ENCODE measurements around the gene PEF1. TPM values are rescaled to one million over a fixed set of nuclear protein-coding genes. Genes with fewer than 3 reads are reported as not detected.

PEF1 gene
- total and polyA plus RNA-seq, 2 of the 8 experiments (the other 6 are each of a cell fraction or from before 2014, with no cell fraction given), result 35.2 to 69.2 TPM

- 82% methylated on average over 12 of the region's 15 CpGs; no CpG with 5 or more reads in 1 of the 2 experiments for WGBS, 2 experiments (ENCODE audit: extremely low coverage in 1 of 2, insufficient coverage in 1 of 2, insufficient read length in 1 of 2, insufficient replicate concordance in 2 of 2, low coverage in 1 of 2, low lambda C conversion rate in 2 of 2, missing lambda C conversion rate in 1 of 2)
- no peak overlapping the region for H2BK15ac ChIP-seq (ENCODE audit: low read length)
- H3K4me2 ChIP-seq (ENCODE audit: insufficient read depth in 1 of 2, low read depth in 2 of 2, low read length in 2 of 2), result no peak overlapping the region; a peak in 1 of 4 replicates
- no peak overlapping the region for H2AK5ac ChIP-seq (ENCODE audit: low read depth, low read length)
- peaks cover 0 to 2% (median 0%) of the 10 kb centered on the region in 4 experiments; a peak in 1 of 7 replicates for H3K27me3 ChIP-seq (replicated peaks in 1 of 4; ENCODE audit: control insufficient read depth in 3 of 4, extremely low read depth in 1 of 4, insufficient read depth in 3 of 4, low read length in 3 of 4)
- no peak overlapping the region for H2BK120ac ChIP-seq (replicated peaks; ENCODE audit: low read depth, low read length)
- no peak overlapping the region for H3K18ac ChIP-seq (ENCODE audit: extremely low read depth, low read length)
- peak overlapping the region; percentile 84; the same call in 1 of the 2 replicates for H2BK12ac ChIP-seq (ENCODE audit: low read depth, low read length)
- H3K4me1 ChIP-seq (replicated peaks in 1 of 4; ENCODE audit: control insufficient read depth in 3 of 4, insufficient read depth in 4 of 4, low read length in 3 of 4), result peaks cover 7 to 43% (median 24%) of the 10 kb centered on the region in 4 experiments
- H4K8ac ChIP-seq (ENCODE audit: extremely low read depth, insufficient read depth, low read length), result no peak overlapping the region
- no peak overlapping the region for H3K9ac ChIP-seq (replicated peaks in 1 of 4; ENCODE audit: extremely low read depth in 1 of 4, low read depth in 3 of 4, low read length in 3 of 4)
- no peak overlapping the region for H3K27ac ChIP-seq (ENCODE audit: low read depth, low read length)
- ChIA-PET POLR2A (ENCODE audit: partially characterized antibody) (interaction anchor here (0.9 to 1.7 kb wide), 3 partner anchors 15 to 70 kb away, joined by 4 to 6 read pairs (median 4); partner anchors contain the start of gene PEF1), CTCF (ENCODE audit: partially characterized antibody) (interaction anchor here (0.6 to 2.1 kb wide), 16 partner anchors 8 to 818 kb away, joined by 3 to 9 read pairs (median 4); no protein-coding TSS in a partner anchor)
- H4K20me1 ChIP-seq (replicated peaks in 1 of 2; ENCODE audit: control insufficient read depth in 1 of 2, insufficient read depth in 2 of 2, low read length in 2 of 2), result no peaks in the 10 kb centered on the region
- no peak overlapping the region for H2AFZ ChIP-seq (ENCODE audit: low read length)
- no peak overlapping the region for H4K5ac ChIP-seq (ENCODE audit: insufficient read length, low read depth, low read length)
- H3K23ac ChIP-seq (ENCODE audit: insufficient read length), result no peak overlapping the region
- peak overlapping the region; percentile 72; the same call in 1 of the 2 replicates for H2BK20ac ChIP-seq (ENCODE audit: low read length)
- TF ChIP-seq RNF2 (IDR thresholded peaks at IDR 0.05; ENCODE audit: borderline replicate concordance, low read depth, low read length, missing control alignments, poor library complexity, severe bottlenecking) (no peak), ATF3 (IDR thresholded peaks at IDR 0.05; ENCODE audit: insufficient read depth, low read depth, low read length) (no peak), ASH2L (IDR thresholded peaks at IDR 0.05; ENCODE audit: low read length) (no peak), TEAD4 (IDR thresholded peaks at IDR 0.05; ENCODE audit: low read depth, low read length) (no peak), SIN3A (conservative IDR thresholded peaks at IDR 0.05 in 1 of 2, IDR thresholded peaks at IDR 0.05 in 1 of 2; ENCODE audit: low read depth in 1 of 2, low read length in 2 of 2) (no peak), TAF1 (IDR thresholded peaks at IDR 0.05; ENCODE audit: low read depth, low read length) (no peak), NRF1 (IDR thresholded peaks at IDR 0.05; ENCODE audit: low read depth, low read length) (no peak), CREB1 (IDR thresholded peaks at IDR 0.05) (no peak)
- no peaks in the 10 kb centered on the region for H3K79me1 ChIP-seq (ENCODE audit: low read depth, low read length)
- DNase-seq (ENCODE audit: low read depth in 1 of 2, low spot score in 2 of 2), result peak in 1 of 2 experiments; percentile 35
- no peak overlapping the region for H4K91ac ChIP-seq (replicated peaks; ENCODE audit: insufficient read length, low read length)
- H3K23me2 ChIP-seq (ENCODE audit: low read depth, low read length), result no peaks in the 10 kb centered on the region; the same call in 1 of the 2 replicates
- no peak for FAIRE-seq
- no peak overlapping the region for H3K56ac ChIP-seq (replicated peaks; ENCODE audit: insufficient read length, low read depth, low read length)
- H3K36me3 ChIP-seq (ENCODE audit: control insufficient read depth in 2 of 4, insufficient read depth in 4 of 4, low read length in 3 of 4), result no peaks in the 10 kb centered on the region
- no peak overlapping the region for H3K14ac ChIP-seq (ENCODE audit: insufficient read length)
- no peaks in the 10 kb centered on the region for H3K9me3 ChIP-seq (ENCODE audit: insufficient read depth in 2 of 2, low read depth in 1 of 2, low read length in 1 of 2)
- no peaks in the 10 kb centered on the region for H3K79me2 ChIP-seq (ENCODE audit: control insufficient read depth in 1 of 2, insufficient read depth in 2 of 2, low read length in 2 of 2)
- H2BK5ac ChIP-seq (ENCODE audit: low read depth, low read length), result no peak overlapping the region
- no peak overlapping the region for H3K4ac ChIP-seq (replicated peaks; ENCODE audit: insufficient read length, low read depth, low read length)
- no peak overlapping the region for H3K4me3 ChIP-seq (ENCODE audit: extremely low read depth in 1 of 4, insufficient read depth in 2 of 4, low read depth in 3 of 4, low read length in 4 of 4)
Measured at GRCh38 chr1:31580891-31581603, 63.6 kb downstream of the PEF1 start.
